ENCODE data around the gene ANXA2. TPM values are rescaled to one million over a fixed set of nuclear protein-coding genes. Genes with fewer than 3 reads are reported as not detected.

The ANXA2 gene
- total RNA-seq, 1 donor from 2014 or later: 162 TPM

GRCh38 chr15:60326824-60327654, 70.7 kb downstream of the ANXA2 start:
- intact Hi-C loops (cut with micrococcal nuclease): no loop called here
- no peak for ATAC-seq
- no peak for DNase-seq

- intact Hi-C loops (cut with micrococcal nuclease): no loop called here
- ATAC-seq: no peak
Measured at GRCh38 chr15:60326343-60326742, 71.4 kb downstream of the ANXA2 start.

GRCh38 chr15:60325905-60326304, 71.9 kb downstream of the ANXA2 start:
- DNase-seq (no peak), ATAC-seq (no peak)
- intact Hi-C loops (cut with micrococcal nuclease): no loop called here

More at GRCh38 chr15:60326343-60326742, 71.4 kb downstream of the ANXA2 start:
- no peak for DNase-seq

GRCh38 chr15:60324706-60325438, 72.9 kb downstream of the ANXA2 start:
- DNase-seq (no peak), ATAC-seq (no peak)
- intact Hi-C loops (cut with micrococcal nuclease): no loop called here

GRCh38 chr15:60323322-60323721, 74.5 kb downstream of the ANXA2 start:
- ATAC-seq: no peak
- DNase-seq: no peak
- intact Hi-C loops (cut with micrococcal nuclease): no loop called here

GRCh38 chr15:60320365-60320764, 77.4 kb downstream of the ANXA2 start:
- ATAC-seq (no peak), DNase-seq (no peak)
- intact Hi-C loops (cut with micrococcal nuclease): no loop called here

GRCh38 chr15:60318216-60318867, 79.4 kb downstream of the ANXA2 start:
- intact Hi-C loops (cut with micrococcal nuclease): no loop called here
- DNase-seq (no peak), ATAC-seq (no peak)

GRCh38 chr15:60316961-60317360, 80.8 kb downstream of the ANXA2 start:
- ATAC-seq (no peak), DNase-seq (no peak)
- intact Hi-C loops (cut with micrococcal nuclease): no loop called here

GRCh38 chr15:60315878-60316277, 81.9 kb downstream of the ANXA2 start:
- no peak for DNase-seq
- no peak for ATAC-seq
- intact Hi-C loops (cut with micrococcal nuclease): no loop called here

- DNase-seq (no peak), ATAC-seq (no peak)
- intact Hi-C loops (cut with micrococcal nuclease): no loop called here
Measured at GRCh38 chr15:60313906-60314305, 83.9 kb downstream of the ANXA2 start.

- no peak for ATAC-seq
- no peak for DNase-seq
- intact Hi-C loops (cut with micrococcal nuclease): no loop called here
Measured at GRCh38 chr15:60307034-60307433, 90.8 kb downstream of the ANXA2 start.

- no peak for DNase-seq
- intact Hi-C loops (cut with micrococcal nuclease): no loop called here
- ATAC-seq: no peak
Measured at GRCh38 chr15:60301024-60301423, 96.8 kb downstream of the ANXA2 start.

- peak; percentile 36 for ATAC-seq
Measured at GRCh38 chr15:60299452-60300047, 98.2 kb downstream of the ANXA2 start.

More at GRCh38 chr15:60299452-60300047, 98.2 kb downstream of the ANXA2 start:
- intact Hi-C loops (cut with micrococcal nuclease): no loop called here
- DNase-seq: peak; percentile 29

Other genes with a start within 250 kb of the ANXA2 start
- 23.0 TPM for gene ICE2, start 81.2 kb upstream of the ANXA2 start, total RNA-seq